Keratinocyte (primary cell): ENCODE data around the gene KSR2. TPM values are rescaled to one million over a fixed set of nuclear protein-coding genes. Genes with fewer than 3 reads are reported as not detected.

ENCODE experiments used
- DNase-seq: peaks from one replicate; pipeline ENCODE4 v3.0.0-alpha.2; 2011; ENCODE audit warnings: low read depth, missing footprints, low spot score
- FAIRE-seq: peaks from 2 replicates; lab custom pipeline; 2011; peaks lifted over from hg19 to GRCh38; lab: Jason Lieb, UNC
- H2AFZ ChIP-seq: 2 replicates; pipeline ENCODE4 v1.6.0; 2012; ENCODE audit warnings: low read length, control low read depth, inconsistent platforms; ENCODE audit not compliant: control insufficient read depth
- H3K27ac ChIP-seq: 2 replicates; pipeline ENCODE4 v1.5.1; 2011; ENCODE audit warnings: low read length; ENCODE audit not compliant: control insufficient read depth, insufficient read depth
- H3K27me3 ChIP-seq: 3 replicates; pipeline ENCODE4 v1.6.0; 2011; ENCODE audit warnings: low read length; ENCODE audit not compliant: control insufficient read depth, insufficient read depth; ENCODE audit errors: extremely low read depth
- H3K36me3 ChIP-seq, 2 experiments: 2 replicates in 1 of 2; 3 replicates in 1 of 2; pipeline ENCODE4 v1.5.1; 2011; ENCODE audit warnings: low read length in 2 of 2, mild to moderate bottlenecking in 1 of 2; ENCODE audit not compliant: control insufficient read depth in 2 of 2, insufficient read depth in 2 of 2; ENCODE audit errors: extremely low read depth in 1 of 2
- H3K4me1 ChIP-seq: 3 replicates; pipeline ENCODE4 v1.5.1; 2011; ENCODE audit warnings: low read length; ENCODE audit not compliant: control insufficient read depth, insufficient read depth; ENCODE audit errors: extremely low read depth
- H3K4me2 ChIP-seq: 3 replicates; pipeline ENCODE4 v1.6.0; 2011; ENCODE audit warnings: low read depth, low read length; ENCODE audit not compliant: control insufficient read depth, insufficient read depth; ENCODE audit errors: extremely low read depth
- H3K4me3 ChIP-seq, 3 experiments: fragments of 200-600 bp in 1 of 3; sonication (generic) in 1 of 3; 2 replicates in 2 of 3; 3 replicates in 1 of 3; pipeline ENCODE4 v1.5.1; 2011 to 2016; ENCODE audit warnings: low read length in 3 of 3, mild to moderate bottlenecking in 3 of 3, control low read depth in 2 of 3, inconsistent platforms in 1 of 3, low read depth in 1 of 3, mixed read lengths in 1 of 3, mixed run types in 1 of 3, moderate library complexity in 1 of 3; ENCODE audit not compliant: control insufficient read depth in 2 of 3, insufficient read depth in 2 of 3; ENCODE audit errors: extremely low read depth in 1 of 3
- H3K79me2 ChIP-seq: 2 replicates; pipeline ENCODE4 v1.6.0; 2012; ENCODE audit warnings: low read length; ENCODE audit not compliant: control insufficient read depth, insufficient read depth
- H3K9ac ChIP-seq: 3 replicates; pipeline ENCODE4 v1.6.0; 2011; ENCODE audit warnings: low read length; ENCODE audit not compliant: control insufficient read depth, insufficient read depth; ENCODE audit errors: extremely low read depth
- H3K9me1 ChIP-seq: 3 replicates; pipeline ENCODE4 v1.6.0; 2011; ENCODE audit warnings: low read length; ENCODE audit not compliant: control insufficient read depth, insufficient read depth; ENCODE audit errors: extremely low read depth
- H3K9me3 ChIP-seq: 2 replicates; pipeline ENCODE4 v1.5.1; 2012; ENCODE audit warnings: low read depth, low read length; ENCODE audit not compliant: control insufficient read depth
- H4K20me1 ChIP-seq: 3 replicates; pipeline ENCODE4 v1.6.0; 2011; ENCODE audit warnings: low read length; ENCODE audit not compliant: control insufficient read depth, insufficient read depth; ENCODE audit errors: extremely low read depth
- CTCF ChIP-seq, 3 experiments: IDR thresholded peaks in 1 of 3; conservative IDR thresholded peaks in 1 of 3; optimal IDR thresholded peaks in 1 of 3; 2 replicates in 2 of 3; 3 replicates in 1 of 3; pipeline versions ENCODE3 to v1.5.1; 2011; ENCODE audit warnings: low read length in 3 of 3, mild to moderate bottlenecking in 3 of 3, moderate library complexity in 2 of 3, control low read depth in 1 of 3, inconsistent platforms in 1 of 3; ENCODE audit not compliant: insufficient read depth in 2 of 3; ENCODE audit errors: extremely low read depth in 1 of 3
- EZH2 ChIP-seq: IDR thresholded peaks from one replicate; pipeline ENCODE4 v1.6.1; 2012; ENCODE audit warnings: inconsistent platforms, mild to moderate bottlenecking, low read length, moderate library complexity
- dilution Hi-C: fragments of 300-500 bp; cut with MboI; formaldehyde crosslinking; loops from one replicate; pipeline ENCODE4 v1.7.0; 2020; ENCODE audit warnings: low sequenced_read_pairs; ENCODE audit not compliant: extremely low pct_ligation_motif_present
- polyA plus RNA-seq, 5 experiments: library from polyadenylated mRNA; depleted of rRNA in 3 of 5; stranded (reverse) in 3 of 5; stranded (forward) in 1 of 5; unstranded in 1 of 5; fragments of >200 nt; gene quantifications; 1 replicate in 1 of 5; 2 replicates in 3 of 5; 3 replicates in 1 of 5; pipeline versions ENCODE4 v1.2.1 to v1.2.3, GENCODE V29; 2011 to 2012; ENCODE audit warnings: missing spikeins in 2 of 5, low read depth in 1 of 5, low replicate concordance in 1 of 5

Gene KSR2
- polyA plus RNA-seq, 1 donor (not counting 4 experiments of a cell fraction or from before 2014, with no cell fraction given), result 0.01 TPM

- H3K9ac ChIP-seq, result no peak overlapping the region
- no peaks in the 10 kb centered on the region for H3K9me1 ChIP-seq
- H3K4me3 ChIP-seq, result no peak overlapping the region
- FAIRE-seq (no peak), DNase-seq (no peak)
- no peak overlapping the region for H2AFZ ChIP-seq
- no peaks in the 10 kb centered on the region for H4K20me1 ChIP-seq
- no peaks in the 10 kb centered on the region for H3K36me3 ChIP-seq
- H3K27me3 ChIP-seq, result no peaks in the 10 kb centered on the region
- no peaks in the 10 kb centered on the region for H3K9me3 ChIP-seq
- no peak overlapping the region for H3K4me2 ChIP-seq
- TF ChIP-seq CTCF (optimal IDR thresholded peaks at IDR 0.05 in 1 of 3, IDR thresholded peaks at IDR 0.05 in 1 of 3, conservative IDR thresholded peaks at IDR 0.05 in 1 of 3; ENCODE audit: extremely low read depth in 1 of 3, insufficient read depth in 2 of 3, low read length in 3 of 3), result no peak
- TF ChIP-seq EZH2, result no peak
- no peaks in the 10 kb centered on the region for H3K4me1 ChIP-seq
- no peak overlapping the region for H3K27ac ChIP-seq
- dilution Hi-C loops, result no loop called here
- H3K79me2 ChIP-seq, result no peaks in the 10 kb centered on the region
Observed at GRCh38 chr12:117476341-117476740, 492.4 kb downstream of the KSR2 start.

GRCh38 chr12:117473856-117474255 is 494.9 kb downstream of the KSR2 start:
- Histone ChIP-seq H3K79me2 (no peaks in the 10 kb centered on the region), H3K4me1 (no peaks in the 10 kb centered on the region), H3K9me3 (no peaks in the 10 kb centered on the region), H3K9ac (no peak overlapping the region), H3K36me3 (no peaks in the 10 kb centered on the region), H3K9me1 (no peaks in the 10 kb centered on the region), H2AFZ (no peak overlapping the region), H3K4me3 (no peak overlapping the region), H3K27me3 (no peaks in the 10 kb centered on the region), H3K4me2 (no peak overlapping the region), H4K20me1 (no peaks in the 10 kb centered on the region), H3K27ac (no peak overlapping the region)
- no peak for TF ChIP-seq EZH2
- no peak for TF ChIP-seq CTCF (optimal IDR thresholded peaks at IDR 0.05 in 1 of 3, IDR thresholded peaks at IDR 0.05 in 1 of 3, conservative IDR thresholded peaks at IDR 0.05 in 1 of 3; ENCODE audit: extremely low read depth in 1 of 3, insufficient read depth in 2 of 3, low read length in 3 of 3)
- DNase-seq (no peak), FAIRE-seq (no peak)
- dilution Hi-C loops, result no loop called here
